Stimulated activated CD4-positive, alpha-beta T cell treated with anti-CD3 and anti-CD28 coated beads, Interleukin-15, amount 100 ng/mL, for 48 hours (primary cell): ENCODE data around the gene MRPL4.
"Not testable (repeated sequence)": the region's sequence is repeated elsewhere in the genome, so short reads cannot be mapped to it uniquely, and the experiment has no call there.

Experiments used
- DNase-seq, 2 donors: peaks; one replicate each; pipeline ENCODE4 v3.0.0-alpha.2; 2020; ENCODE audit warnings: low read depth in 2 of 2

Gene MRPL4

GRCh38 chr19:10230173-10230860 is 21.7 kb upstream of the MRPL4 start:
- peak in 1 of 2 donors; percentile 35 for DNase-seq

GRCh38 chr19:10230861-10231611 is 21.0 kb upstream of the MRPL4 start, which contains the start of gene S1PR2:
S1PR2 (minus strand) TSS chr19:10231331; CDS start chr19:10224905, 6,426 bp downstream.
- DNase-seq, result peak; percentile 45 to 57

- no peak for DNase-seq
Observed at GRCh38 chr19:10231612-10232228, 20.3 kb upstream of the MRPL4 start.

- no peak for DNase-seq
Observed at GRCh38 chr19:10233946-10234345, 18.1 kb upstream of the MRPL4 start.

GRCh38 chr19:10235003-10235402 is 17.0 kb upstream of the MRPL4 start:
- DNase-seq, result no peak

GRCh38 chr19:10235409-10235808 is 16.6 kb upstream of the MRPL4 start:
- not testable (repeated sequence) for DNase-seq

- DNase-seq, result no peak
Observed at GRCh38 chr19:10237702-10238101, 14.3 kb upstream of the MRPL4 start.

- no peak for DNase-seq
Observed at GRCh38 chr19:10238172-10238783, 13.7 kb upstream of the MRPL4 start.

- DNase-seq, result not testable (repeated sequence)
Observed at GRCh38 chr19:10241826-10242449, 10.1 kb upstream of the MRPL4 start.

- DNase-seq, result no peak
Observed at GRCh38 chr19:10243606-10244005, 8.4 kb upstream of the MRPL4 start.

- no peak for DNase-seq
Observed at GRCh38 chr19:10245189-10245939, 6.7 kb upstream of the MRPL4 start.

- no peak for DNase-seq
Observed at GRCh38 chr19:10246511-10246910, 5.5 kb upstream of the MRPL4 start.

GRCh38 chr19:10252707-10253106 is 693 bp downstream of the MRPL4 start:
- no peak for DNase-seq

- DNase-seq, result no peak
Observed at GRCh38 chr19:10254244-10254643, 2.2 kb downstream of the MRPL4 start.

- no peak for DNase-seq
Observed at GRCh38 chr19:10255358-10255757, 3.3 kb downstream of the MRPL4 start.

- no peak for DNase-seq
Observed at GRCh38 chr19:10256551-10256950, 4.5 kb downstream of the MRPL4 start.

GRCh38 chr19:10256970-10257615 is 5.1 kb downstream of the MRPL4 start:
- DNase-seq, result no peak

GRCh38 chr19:10258080-10258710 is 6.2 kb downstream of the MRPL4 start:
- DNase-seq, result no peak

- DNase-seq, result peak; percentile 95 to 98
Observed at GRCh38 chr19:10259162-10259905, 7.3 kb downstream of the MRPL4 start.
